HUES6 (cell line): ENCODE measurements around the gene SCIN.
"Not testable (repeated sequence)": the region's sequence is repeated elsewhere in the genome, so short reads cannot be mapped to it uniquely, and the experiment has no call there.

Experiments used
- H3K27ac ChIP-seq: 2 replicates; pipeline ENCODE4 v1.7.0; 2013; ENCODE audit warnings: low read depth, mild to moderate bottlenecking, low read length, inconsistent platforms
- H3K27me3 ChIP-seq: 2 replicates; pipeline ENCODE4 v1.6.1; 2013; ENCODE audit warnings: low read length; ENCODE audit not compliant: control insufficient read depth, insufficient read depth
- H3K36me3 ChIP-seq: 2 replicates; pipeline ENCODE4 v1.6.1; 2013; ENCODE audit warnings: low read length; ENCODE audit not compliant: control insufficient read depth, insufficient read depth
- H3K4me1 ChIP-seq: 2 replicates; pipeline ENCODE4 v1.6.1; 2013; ENCODE audit warnings: low read length; ENCODE audit not compliant: control insufficient read depth, insufficient read depth
- H3K4me3 ChIP-seq: 2 replicates; pipeline ENCODE4 v1.5.1; 2013; ENCODE audit warnings: low read depth, low read length
- H3K9ac ChIP-seq: one replicate; pipeline ENCODE4 v1.6.1; 2013; ENCODE audit warnings: mild to moderate bottlenecking, low read length
- H3K9me3 ChIP-seq: 2 replicates; pipeline ENCODE4 v1.6.1; 2013; ENCODE audit warnings: low read depth, low read length; ENCODE audit not compliant: control insufficient read depth, insufficient read depth

Gene SCIN

DNA sequence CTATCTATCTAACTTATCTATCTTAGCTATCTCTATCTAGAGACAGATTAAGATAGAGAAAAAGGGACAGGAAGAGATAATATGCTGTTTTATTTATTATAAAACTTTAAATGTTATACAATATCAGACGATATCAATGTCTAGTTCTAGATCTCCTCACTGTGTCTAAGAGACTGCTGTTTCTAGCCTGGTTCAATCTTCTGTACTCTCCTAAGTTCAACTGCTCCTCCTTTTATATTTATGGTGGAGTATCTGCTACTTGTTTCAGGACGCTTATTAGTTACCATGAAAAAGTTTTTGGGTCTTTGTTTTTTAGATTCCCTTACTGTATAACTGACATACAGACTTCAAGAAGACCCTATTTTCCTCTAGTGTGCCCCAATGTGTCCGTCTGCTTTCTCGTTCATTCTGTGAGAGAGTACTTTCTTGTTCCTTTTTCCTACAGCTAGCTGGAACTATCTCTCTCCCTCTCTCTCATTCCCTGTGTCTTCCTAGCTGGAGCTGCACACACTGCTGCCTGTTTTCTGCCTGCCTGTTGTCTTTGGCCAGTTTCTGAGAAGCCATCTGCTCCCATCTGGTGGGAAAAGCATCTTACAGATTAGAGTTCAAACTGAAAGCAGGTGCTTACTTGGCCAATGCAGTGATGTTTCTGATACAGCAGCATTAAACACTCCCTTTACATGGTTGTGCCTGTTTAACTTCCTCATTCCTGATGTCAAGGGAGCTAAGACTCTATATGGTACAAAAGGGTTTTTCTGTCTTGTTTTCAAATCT is 67.5 kb downstream of the SCIN start:
- no peak overlapping the region for H3K4me3 ChIP-seq
- no peak overlapping the region for H3K9ac ChIP-seq
- H3K9me3 ChIP-seq, result no peaks in the 10 kb centered on the region

GRCh38 chr7:12638851-12639456 is 68.4 kb downstream of the SCIN start:
- Histone ChIP-seq H3K9me3 (no peaks in the 10 kb centered on the region), H3K27ac (no peak overlapping the region), H3K4me1 (no peaks in the 10 kb centered on the region)

More for the DNA sequence above, 67.5 kb downstream of the SCIN start:
- H3K27me3 ChIP-seq, result no peaks in the 10 kb centered on the region
- H3K36me3 ChIP-seq, result no peaks in the 10 kb centered on the region
- H3K4me1 ChIP-seq, result no peaks in the 10 kb centered on the region
- no peak overlapping the region for H3K27ac ChIP-seq

GRCh38 chr7:12640299-12641096 is 70.0 kb downstream of the SCIN start:
- no peak overlapping the region for H3K4me3 ChIP-seq
- H3K4me1 ChIP-seq, result no peaks in the 10 kb centered on the region
- no peak overlapping the region for H3K9ac ChIP-seq

More at GRCh38 chr7:12638851-12639456, 68.4 kb downstream of the SCIN start:
- no peak overlapping the region for H3K9ac ChIP-seq
- H3K4me3 ChIP-seq, result no peak overlapping the region
- H3K27me3 ChIP-seq, result no peaks in the 10 kb centered on the region
- H3K36me3 ChIP-seq, result no peaks in the 10 kb centered on the region

DNA sequence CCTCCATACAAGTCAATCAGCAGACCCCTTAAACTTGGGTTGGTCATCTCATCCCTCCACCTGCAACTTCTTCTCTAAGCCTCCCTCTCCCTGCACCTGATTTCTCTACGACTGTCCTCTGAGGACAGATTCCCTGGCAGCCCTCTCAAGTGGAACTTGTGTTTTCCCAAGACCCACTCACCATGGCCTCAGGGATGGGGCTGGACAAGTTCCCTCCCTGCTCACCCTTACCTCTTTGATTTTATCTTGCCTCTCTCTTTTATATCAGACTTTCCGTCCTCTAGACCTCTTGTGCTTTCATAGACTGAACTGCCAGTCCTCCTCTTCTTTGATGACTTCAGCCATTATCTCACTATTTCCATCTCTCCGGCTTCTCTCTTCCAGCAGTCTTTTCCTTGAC is 70.7 kb downstream of the SCIN start:
- no peak overlapping the region for H3K4me3 ChIP-seq
- no peak overlapping the region for H3K27ac ChIP-seq
- no peaks in the 10 kb centered on the region for H3K36me3 ChIP-seq
- no peaks in the 10 kb centered on the region for H3K9me3 ChIP-seq
- H3K27me3 ChIP-seq, result no peaks in the 10 kb centered on the region
- H3K9ac ChIP-seq, result no peak overlapping the region
- H3K4me1 ChIP-seq, result peaks cover 3% of the 10 kb centered on the region; the same call in 1 of the 2 replicates

More at GRCh38 chr7:12640299-12641096, 70.0 kb downstream of the SCIN start:
- H3K27me3 ChIP-seq, result no peaks in the 10 kb centered on the region
- no peaks in the 10 kb centered on the region for H3K9me3 ChIP-seq
- no peak overlapping the region for H3K27ac ChIP-seq
- no peaks in the 10 kb centered on the region for H3K36me3 ChIP-seq

GRCh38 chr7:12642508-12642907 is 72.0 kb downstream of the SCIN start:
- Histone ChIP-seq H3K4me3 (no peak overlapping the region), H3K4me1 (peaks cover 15% of the 10 kb centered on the region; the same call in 1 of the 2 replicates), H3K9ac (no peak overlapping the region), H3K27ac (no peak overlapping the region), H3K27me3 (no peaks in the 10 kb centered on the region), H3K9me3 (no peaks in the 10 kb centered on the region), H3K36me3 (no peaks in the 10 kb centered on the region)

GRCh38 chr7:12643001-12643643 is 72.6 kb downstream of the SCIN start:
- H3K27me3 ChIP-seq, result no peaks in the 10 kb centered on the region
- no peak overlapping the region for H3K27ac ChIP-seq
- no peaks in the 10 kb centered on the region for H3K9me3 ChIP-seq
- no peaks in the 10 kb centered on the region for H3K36me3 ChIP-seq
- H3K9ac ChIP-seq, result no peak overlapping the region
- H3K4me1 ChIP-seq, result peaks cover 17% of the 10 kb centered on the region; the same call in 1 of the 2 replicates
- H3K4me3 ChIP-seq, result no peak overlapping the region

DNA sequence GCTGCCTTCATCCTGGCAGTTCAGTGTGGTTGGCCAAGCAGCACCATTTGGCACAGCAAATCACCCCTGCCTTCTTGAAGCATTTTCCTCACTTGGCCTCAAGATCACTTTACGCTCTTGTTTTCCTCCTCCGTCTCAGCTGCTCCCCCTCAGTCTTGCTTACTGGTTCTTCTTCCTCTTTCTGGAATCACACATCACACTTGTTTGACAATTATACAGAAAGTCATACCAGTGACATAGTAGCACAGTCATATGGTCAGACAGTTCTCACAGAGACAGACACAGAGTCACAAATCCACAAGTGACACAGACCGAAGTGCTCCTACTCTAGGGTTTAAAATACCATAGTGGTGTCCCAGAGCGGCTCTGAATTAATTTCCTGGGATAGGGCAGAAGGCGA is 73.1 kb downstream of the SCIN start:
- Histone ChIP-seq H3K9ac (no peak overlapping the region), H3K4me1 (peaks cover 19% of the 10 kb centered on the region; the same call in 1 of the 2 replicates), H3K36me3 (no peaks in the 10 kb centered on the region), H3K4me3 (no peak overlapping the region), H3K27ac (no peak overlapping the region), H3K27me3 (no peaks in the 10 kb centered on the region), H3K9me3 (no peaks in the 10 kb centered on the region)

GRCh38 chr7:12645212-12645611 is 74.7 kb downstream of the SCIN start:
- H3K4me1 ChIP-seq, result peaks cover 22% of the 10 kb centered on the region; the same call in 1 of the 2 replicates
- H3K27ac ChIP-seq, H3K36me3 ChIP-seq, H3K27me3 ChIP-seq, H3K4me3 ChIP-seq, H3K9ac ChIP-seq, H3K9me3 ChIP-seq: not testable (repeated sequence)

DNA sequence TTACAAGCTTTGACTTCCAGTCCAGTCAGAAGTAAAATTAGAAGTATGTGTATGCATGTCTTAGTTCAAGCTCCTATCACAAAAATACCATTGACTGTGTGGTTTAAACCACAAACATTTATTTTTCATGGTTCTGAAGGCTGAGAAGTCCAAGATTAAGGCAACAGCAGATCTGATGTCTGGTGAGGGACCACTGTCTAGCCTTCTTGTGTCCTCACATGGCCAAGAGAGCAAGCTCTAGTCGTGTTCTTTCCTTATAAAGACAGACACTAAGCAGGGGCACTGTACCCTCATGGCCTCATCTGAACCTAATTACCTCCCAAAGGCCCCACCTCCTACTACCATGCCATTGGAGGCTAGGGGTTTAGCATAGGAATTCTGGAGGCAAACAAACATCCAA is 75.6 kb downstream of the SCIN start:
- Histone ChIP-seq H3K27ac (no peak overlapping the region), H3K4me3 (no peak overlapping the region)

GRCh38 chr7:12647364-12648219 is 77.1 kb downstream of the SCIN start:
- Histone ChIP-seq H3K9ac (no peak overlapping the region), H3K36me3 (no peaks in the 10 kb centered on the region), H3K4me3 (no peak overlapping the region), H3K27me3 (no peaks in the 10 kb centered on the region), H3K27ac (no peak overlapping the region), H3K9me3 (no peaks in the 10 kb centered on the region), H3K4me1 (peaks cover 22% of the 10 kb centered on the region; the same call in 1 of the 2 replicates)

More for the DNA sequence above, 75.6 kb downstream of the SCIN start:
- Histone ChIP-seq H3K36me3 (no peaks in the 10 kb centered on the region), H3K27me3 (no peaks in the 10 kb centered on the region), H3K9me3 (no peaks in the 10 kb centered on the region), H3K9ac (no peak overlapping the region), H3K4me1 (peaks cover 22% of the 10 kb centered on the region; the same call in 1 of the 2 replicates)
